Activated T-helper 2 cell treated with anti-CD3 and anti-CD28 coated beads, Interferon-gamma antibody, Interleukin-2, Interleukin-4, amounts not matched to agents 10 μg/mL and 5 μg/mL and 100 μg/mL, durations not matched to agents 14 hours and 24 hours and 36 hours (primary cell): ENCODE results near the gene MYO15A. TPM values are rescaled to one million over a fixed set of nuclear protein-coding genes. Genes with fewer than 3 reads are reported as not detected.
A peak's percentile ranks its signal among the peaks of the same experiment; 100 is the strongest.

Source experiments
- DNase-seq: peaks from one replicate; pipeline ENCODE4 v3.0.0; 2021; ENCODE audit warnings: low spot score
- H3K27ac Mint-ChIP-seq: one replicate; pipeline ENCODE4 v1.8.0; 2021; ENCODE audit warnings: mixed read lengths
- H3K27me3 Mint-ChIP-seq: one replicate; pipeline ENCODE4 v1.8.0; 2021; ENCODE audit warnings: low read depth, mixed read lengths
- H3K36me3 Mint-ChIP-seq: one replicate; pipeline ENCODE4 v1.8.0; 2021; ENCODE audit warnings: low read depth, mixed read lengths
- H3K4me1 Mint-ChIP-seq: one replicate; pipeline ENCODE4 v1.8.0; 2021; ENCODE audit warnings: low read depth, mixed read lengths
- H3K4me3 Mint-ChIP-seq: one replicate; pipeline ENCODE4 v1.8.0; 2021; ENCODE audit warnings: low read depth, mild to moderate bottlenecking, moderate library complexity, mixed read lengths
- H3K9me3 Mint-ChIP-seq: one replicate; pipeline ENCODE4 v1.8.0; 2021; ENCODE audit warnings: mixed read lengths
- intact Hi-C: fragments of 100-400 bp; cut with micrococcal nuclease; formaldehyde crosslinking; loops from one replicate; pipeline ENCODE4 v1.15.1; 2023
- total RNA-seq: library from RNA; stranded (reverse); gene quantifications from 2 replicates; pipeline ENCODE4 v1.2.3, GENCODE V29; 2022

The MYO15A gene
- total RNA-seq, 1 donor from 2014 or later: 0.80 TPM

- Mint-ChIP-seq H3K4me3 (no peak overlapping the region), H3K9me3 (no peaks in the 10 kb centered on the region), H3K27ac (peak overlapping the region; percentile 74), H3K4me1 (peaks cover 25% of the 10 kb centered on the region), H3K27me3 (no peaks in the 10 kb centered on the region), H3K36me3 (no peaks in the 10 kb centered on the region)
- no peak for DNase-seq
- intact Hi-C loops: no loop called here
Observed at GRCh38 chr17:18179196-18179595, 70.6 kb downstream of the MYO15A start.

GRCh38 chr17:18179804-18180203, 71.2 kb downstream of the MYO15A start:
- Mint-ChIP-seq H3K4me3 (no peak overlapping the region), H3K27me3 (no peaks in the 10 kb centered on the region), H3K36me3 (peaks cover 4% of the 10 kb centered on the region), H3K4me1 (peaks cover 25% of the 10 kb centered on the region), H3K9me3 (no peaks in the 10 kb centered on the region), H3K27ac (peak overlapping the region; percentile 74)
- intact Hi-C loops: loop anchor here (5.0 to 10.0 kb wide), 5 partner anchors 93 to 588 kb away; partner anchors contain the start of genes ATPAF2, DRG2, GID4 and PEMT
- DNase-seq: no peak

GRCh38 chr17:18181358-18181757, 72.8 kb downstream of the MYO15A start:
- Mint-ChIP-seq H3K9me3 (no peaks in the 10 kb centered on the region), H3K4me3 (peak overlapping the region; percentile 97), H3K4me1 (peaks cover 35% of the 10 kb centered on the region), H3K27me3 (no peaks in the 10 kb centered on the region), H3K36me3 (peaks cover 19% of the 10 kb centered on the region), H3K27ac (peak overlapping the region; percentile 98)
- DNase-seq: no peak
- intact Hi-C loops: loop anchor here (5.0 to 10.0 kb wide), 5 partner anchors 94 to 589 kb away; partner anchors contain the start of genes ATPAF2, DRG2, GID4 and PEMT

GRCh38 chr17:18182110-18182977, 73.8 kb downstream of the MYO15A start:
- no peaks in the 10 kb centered on the region for H3K27me3 Mint-ChIP-seq
- H3K4me3 Mint-ChIP-seq: peak overlapping the region; percentile 97
- H3K27ac Mint-ChIP-seq: peak overlapping the region; percentile 98
- no peaks in the 10 kb centered on the region for H3K9me3 Mint-ChIP-seq
- intact Hi-C loops: loop anchor here (2.0 to 10.0 kb wide), 7 partner anchors 78 to 590 kb away; partner anchors contain the start of genes ATPAF2, DRC3, DRG2 and GID4
- peaks cover 44% of the 10 kb centered on the region for H3K4me1 Mint-ChIP-seq
- H3K36me3 Mint-ChIP-seq: peaks cover 29% of the 10 kb centered on the region
- no peak for DNase-seq

- Mint-ChIP-seq H3K27ac (peak overlapping the region; percentile 98), H3K9me3 (no peaks in the 10 kb centered on the region), H3K27me3 (no peaks in the 10 kb centered on the region), H3K4me3 (peak overlapping the region; percentile 97), H3K36me3 (peaks cover 35% of the 10 kb centered on the region), H3K4me1 (peaks cover 50% of the 10 kb centered on the region)
- DNase-seq: peak; percentile 79
- intact Hi-C loops: loop anchor here (1.0 to 10.0 kb wide), 8 partner anchors 42 to 591 kb away; partner anchors contain the start of genes ATPAF2, DRC3, DRG2 and GID4
Observed at GRCh38 chr17:18182978-18183333, 74.4 kb downstream of the MYO15A start.

GRCh38 chr17:18183334-18184142, 75.0 kb downstream of the MYO15A start, which contains the start of gene ALKBH5:
TSS of gene ALKBH5 (plus strand) at chr17:18183828. CDS start at chr17:18184244, 416 bp downstream.
- no peaks in the 10 kb centered on the region for H3K9me3 Mint-ChIP-seq
- H3K27ac Mint-ChIP-seq: peak within 1 kb of the TSS; percentile 98
- peak within 1 kb of the TSS; percentile 97 for H3K4me3 Mint-ChIP-seq
- intact Hi-C loops: loop anchor here (1.0 to 10.0 kb wide), 10 partner anchors 25 to 591 kb away; partner anchors contain the start of genes ATPAF2, DRC3, DRG2 and GID4
- peak; percentile 96 for DNase-seq
- H3K36me3 Mint-ChIP-seq: peaks cover 41% of the 10 kb centered on the region
- no peaks in the 10 kb centered on the region for H3K27me3 Mint-ChIP-seq
- H3K4me1 Mint-ChIP-seq: peaks cover 56% of the 10 kb centered on the region

GRCh38 chr17:18184143-18185031, 75.8 kb downstream of the MYO15A start:
- H3K4me3 Mint-ChIP-seq: peak overlapping the region; percentile 97
- peak; percentile 61 for DNase-seq
- peaks cover 44% of the 10 kb centered on the region for H3K36me3 Mint-ChIP-seq
- peaks cover 57% of the 10 kb centered on the region for H3K4me1 Mint-ChIP-seq
- intact Hi-C loops: loop anchor here (1.0 to 10.0 kb wide), 8 partner anchors 26 to 1193 kb away; partner anchors contain the start of genes ATPAF2, DRG2, GID4 and MAPK7
- no peaks in the 10 kb centered on the region for H3K9me3 Mint-ChIP-seq
- no peaks in the 10 kb centered on the region for H3K27me3 Mint-ChIP-seq
- peak overlapping the region; percentile 83 for H3K27ac Mint-ChIP-seq

GRCh38 chr17:18185391-18185790, 76.8 kb downstream of the MYO15A start:
- H3K27me3 Mint-ChIP-seq: no peaks in the 10 kb centered on the region
- H3K36me3 Mint-ChIP-seq: peaks cover 51% of the 10 kb centered on the region
- no peaks in the 10 kb centered on the region for H3K9me3 Mint-ChIP-seq
- peak overlapping the region; percentile 97 for H3K4me3 Mint-ChIP-seq
- no peak overlapping the region for H3K27ac Mint-ChIP-seq
- intact Hi-C loops: loop anchor here (2.0 to 10.0 kb wide), 5 partner anchors 27 to 1192 kb away; partner anchors contain the start of genes ATPAF2, GID4, MAPK7 and SMCR8
- DNase-seq: no peak
- peaks cover 60% of the 10 kb centered on the region for H3K4me1 Mint-ChIP-seq

GRCh38 chr17:18185832-18186626, 77.5 kb downstream of the MYO15A start:
- Mint-ChIP-seq H3K36me3 (peaks cover 57% of the 10 kb centered on the region), H3K9me3 (no peaks in the 10 kb centered on the region)
- intact Hi-C loops: loop anchor here (2.0 to 10.0 kb wide), 5 partner anchors 27 to 1191 kb away; partner anchors contain the start of genes ATPAF2, GID4, MAPK7 and SMCR8

GRCh38 chr17:18186627-18186982, 78.0 kb downstream of the MYO15A start:
- no peaks in the 10 kb centered on the region for H3K27me3 Mint-ChIP-seq
- no peak for DNase-seq
- intact Hi-C loops: loop anchor here (5.0 to 10.0 kb wide), 4 partner anchors 128 to 1191 kb away; partner anchors contain the start of genes ATPAF2, GID4, MAPK7 and SMCR8
- no peaks in the 10 kb centered on the region for H3K9me3 Mint-ChIP-seq
- peaks cover 56% of the 10 kb centered on the region for H3K4me1 Mint-ChIP-seq
- peak overlapping the region; percentile 97 for H3K4me3 Mint-ChIP-seq
- no peak overlapping the region for H3K27ac Mint-ChIP-seq
- peaks cover 62% of the 10 kb centered on the region for H3K36me3 Mint-ChIP-seq

More at GRCh38 chr17:18185832-18186626, 77.5 kb downstream of the MYO15A start:
- peak overlapping the region; percentile 7 for H3K27ac Mint-ChIP-seq
- H3K4me3 Mint-ChIP-seq: peak overlapping the region; percentile 97
- DNase-seq: no peak
- no peaks in the 10 kb centered on the region for H3K27me3 Mint-ChIP-seq
- peaks cover 57% of the 10 kb centered on the region for H3K4me1 Mint-ChIP-seq

- H3K36me3 Mint-ChIP-seq: peaks cover 62% of the 10 kb centered on the region
- peak overlapping the region; percentile 97 for H3K4me3 Mint-ChIP-seq
- DNase-seq: no peak
- no peaks in the 10 kb centered on the region for H3K27me3 Mint-ChIP-seq
- H3K9me3 Mint-ChIP-seq: no peaks in the 10 kb centered on the region
- H3K4me1 Mint-ChIP-seq: peaks cover 51% of the 10 kb centered on the region
- no peak overlapping the region for H3K27ac Mint-ChIP-seq
- intact Hi-C loops: loop anchor here (5.0 to 10.0 kb wide), 4 partner anchors 128 to 1190 kb away; partner anchors contain the start of genes ATPAF2, GID4, MAPK7 and SMCR8
Observed at GRCh38 chr17:18187226-18187625, 78.7 kb downstream of the MYO15A start.
